ENCODE measurements around the gene KRTAP19-8.

Gene KRTAP19-8

GRCh38 chr21:31011412-31011811 lies 26.9 kb downstream of the KRTAP19-8 start:
- DNase-seq, result no peak

GRCh38 chr21:31008355-31008754 lies 29.9 kb downstream of the KRTAP19-8 start:
- no peak for DNase-seq

- DNase-seq, result no peak
Measured at GRCh38 chr21:31005019-31005418, 33.3 kb downstream of the KRTAP19-8 start.

DNA sequence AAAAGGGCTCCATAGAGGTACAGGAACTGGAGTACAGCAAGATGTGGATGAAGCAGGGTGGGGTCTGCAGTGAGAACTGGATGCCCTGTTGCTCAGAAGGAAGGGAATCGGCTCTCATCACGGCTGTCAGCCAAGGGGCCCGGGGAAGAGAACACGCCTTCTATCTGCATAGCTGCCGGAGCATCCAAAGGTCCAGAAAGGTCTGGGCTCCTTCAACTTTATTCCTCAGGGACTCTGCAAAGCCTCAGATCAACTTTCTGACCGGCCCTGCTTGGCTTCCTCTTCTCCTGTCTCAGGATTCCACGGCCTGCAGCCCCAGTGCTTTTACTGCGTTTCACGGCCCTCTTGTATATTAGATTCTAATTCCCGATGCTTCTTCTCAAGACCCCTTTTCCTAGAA lies 34.8 kb downstream of the KRTAP19-8 start:
- no peak for DNase-seq

DNA sequence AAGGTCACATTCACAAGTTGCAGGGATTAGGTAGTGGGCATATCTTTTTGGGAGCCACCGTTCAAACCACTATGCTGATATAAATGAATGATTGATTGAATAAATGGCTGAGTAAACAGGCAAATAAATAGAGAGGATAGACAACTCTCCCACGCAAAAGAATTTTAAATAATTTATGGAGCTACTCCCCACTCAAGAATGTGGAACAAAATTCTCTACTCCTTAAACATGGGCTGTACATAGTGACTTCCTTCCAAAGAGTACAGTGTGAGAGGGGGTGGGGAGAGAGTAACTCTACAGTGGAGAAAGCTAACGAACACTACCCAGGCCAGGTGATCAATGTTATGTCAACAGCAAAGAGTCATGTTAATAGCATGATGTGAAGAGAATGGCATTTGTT lies 40.7 kb downstream of the KRTAP19-8 start:
- DNase-seq, result no peak

DNA sequence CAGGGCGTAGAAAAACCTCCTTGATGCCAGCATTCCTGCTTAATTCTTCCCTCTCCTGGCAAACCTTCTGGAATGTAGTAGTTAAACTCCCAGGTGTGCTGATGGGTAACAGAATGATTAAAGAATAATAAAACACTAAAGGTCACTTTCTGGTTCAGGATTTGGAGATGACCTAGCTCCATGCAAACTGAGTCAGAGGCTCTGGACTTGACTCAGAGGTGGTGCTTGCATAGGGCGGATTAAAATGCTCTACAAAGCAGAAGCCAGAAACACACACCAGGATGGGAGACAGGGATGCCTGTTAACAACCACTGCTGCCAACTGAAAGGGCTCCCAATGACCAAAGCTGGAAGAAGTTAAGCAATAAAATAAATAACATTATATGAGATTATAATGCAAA lies 41.5 kb downstream of the KRTAP19-8 start:
- no peak for DNase-seq

DNA sequence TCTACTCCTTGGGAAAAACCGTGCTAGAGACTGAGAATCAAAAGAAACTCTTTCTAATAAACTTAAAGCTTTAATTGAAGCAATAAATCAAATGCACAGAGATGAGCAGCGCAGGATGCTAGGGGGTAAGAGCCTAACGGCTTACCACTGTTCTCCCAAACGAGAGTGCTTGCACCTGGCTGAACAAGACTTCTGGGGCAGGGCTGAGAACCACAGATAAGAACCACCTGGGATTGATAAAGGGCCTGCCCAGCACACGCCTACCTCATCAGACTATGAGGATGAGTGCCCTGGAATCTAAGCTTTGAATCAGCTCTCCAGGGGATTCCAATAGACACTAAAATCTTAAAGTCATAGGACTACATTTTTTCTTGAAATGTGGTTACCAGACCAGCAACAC lies 43.3 kb downstream of the KRTAP19-8 start:
- no peak for DNase-seq

GRCh38 chr21:30990514-30991262 lies 47.6 kb downstream of the KRTAP19-8 start:
- peak; percentile 73 for DNase-seq

GRCh38 chr21:30988706-30989105 lies 49.6 kb downstream of the KRTAP19-8 start:
- no peak for DNase-seq

All from NCI-H2227 treated with DMSO at 0.1 percent for 48 hours (cell line).